OCI-LY1 (cell line): Measurements from ENCODE around the gene HHIPL1.

Source experiments
- CTCF ChIP-seq: fragments of 200-600 bp; sonication (generic), shearing (Covaris generic); IDR thresholded peaks from 2 replicates; pipeline ENCODE4 v1.5.1; 2017; ENCODE audit warnings: mild to moderate bottlenecking, antibody characterized with exemption, low read length, moderate library complexity, mixed read lengths
- EZH2 ChIP-seq: fragments of 200-600 bp; sonication (generic), shearing (Covaris generic); IDR thresholded peaks from 2 replicates; pipeline ENCODE4 v1.8.0; 2017; ENCODE audit warnings: borderline replicate concordance, mixed run types, mild to moderate bottlenecking, antibody characterized with exemption, low read length, moderate library complexity, mixed read lengths

GRCh38 chr14:99644035-99644587, 818 bp upstream of the HHIPL1 start:
- TF ChIP-seq EZH2 = no peak
- no peak for TF ChIP-seq CTCF
